Transverse colon (tissue), 4 donors: ENCODE measurements around the gene ASB1. TPM values are rescaled to one million over a fixed set of nuclear protein-coding genes. Genes with fewer than 3 reads are reported as not detected.

ENCODE experiments used
- DNase-seq: peaks from one replicate; pipeline ENCODE4 v3.0.0-alpha.2; 2019
- H3K27ac ChIP-seq, 4 donors: fragments of 200-600 bp; sonication (generic); 2 replicates each; pipeline ENCODE4 v1.5.1; 2016 to 2018; ENCODE audit warnings: inconsistent platforms in 4 of 4
- H3K27me3 ChIP-seq: fragments of 200-600 bp; sonication (generic); 2 replicates; pipeline ENCODE4 v1.5.1; 2017; ENCODE audit warnings: inconsistent platforms
- H3K36me3 ChIP-seq, 4 donors: fragments of 200-600 bp; sonication (generic); 2 replicates each; pipeline ENCODE4 v1.5.1; 2017 to 2019; ENCODE audit warnings: inconsistent platforms in 4 of 4
- H3K4me1 ChIP-seq, 4 donors: fragments of 200-600 bp; sonication (generic); 2 replicates each; pipeline ENCODE4 v1.5.1; 2017 to 2020; ENCODE audit warnings: inconsistent platforms in 4 of 4
- H3K4me3 ChIP-seq, 4 donors: fragments of 200-600 bp; sonication (generic); 1 replicate in 1 of 4; 2 replicates in 3 of 4; pipeline versions ENCODE4 v1.5.1 to v1.6.1; 2017 to 2019; ENCODE audit warnings: inconsistent platforms in 4 of 4
- H3K9me3 ChIP-seq, 2 donors: fragments of 200-600 bp; sonication (generic); 2 replicates each; pipeline ENCODE4 v1.5.1; 2017 to 2019; ENCODE audit warnings: inconsistent platforms in 2 of 2
- EP300 ChIP-seq: sonication (generic); formaldehyde crosslinking; IDR thresholded peaks from one replicate; pipeline ENCODE4 v1.6.1; 2017; ENCODE audit warnings: antibody characterized with exemption, low read depth
- POLR2A ChIP-seq: fragments of 450-650 bp; IDR thresholded peaks from one replicate; pipeline ENCODE4 v1.6.1; 2016; ENCODE audit warnings: antibody characterized with exemption, mild to moderate bottlenecking, moderate library complexity
- POLR2AphosphoS5 ChIP-seq, 3 donors: sonication (generic); formaldehyde crosslinking; IDR thresholded peaks; one replicate each; pipeline ENCODE4 v1.6.1; 2016; ENCODE audit warnings: antibody characterized with exemption in 3 of 3
- WGBS, 2 donors: methylation state at CpG; one replicate each; pipeline ENCODE4 v1.1.5; 2018; ENCODE audit warnings: low coverage in 1 of 2; 5-methylcytosine and 5-hydroxymethylcytosine counted together
- in situ Hi-C, 4 donors: fragments of 200-750 bp; cut with MboI; loops; one replicate each; pipeline versions ENCODE4 v1.15.0 to v1.15.1; 2017; ENCODE audit warnings: low sequenced_read_pairs in 3 of 4, low pct_ligation_motif_present in 1 of 4, low pct_unique_long_range_greater_than_20kb in 1 of 4
- intact Hi-C: fragments of 100-400 bp; cut with DNase I; formaldehyde crosslinking; loops from one replicate; pipeline ENCODE4 v1.15.1; 2023; ENCODE audit warnings: low total_unique reads
- total RNA-seq, 4 donors: library from RNA; depleted of rRNA; stranded (reverse); fragments of >200 nt; gene quantifications; one replicate each; pipeline ENCODE4 v1.1.0, GENCODE V29; 2016
- TF ChIP-seq, protein P1 (sequence below), 5 experiments: fragments of 200-600 bp in 3 of 5; fragments of 450-650 bp in 2 of 5; sonication (generic) in 3 of 5; IDR thresholded peaks; 1 replicate in 2 of 5; 2 replicates in 3 of 5; pipeline ENCODE4 v1.5.1; 2016 to 2017; ENCODE audit warnings: antibody characterized with exemption in 5 of 5, inconsistent platforms in 3 of 5, mild to moderate bottlenecking in 2 of 5, moderate library complexity in 1 of 5

ASB1 gene
- total RNA-seq, 4 donors from 2014 or later, result 9.4 to 48.3 (median 17.2) TPM

DNA sequence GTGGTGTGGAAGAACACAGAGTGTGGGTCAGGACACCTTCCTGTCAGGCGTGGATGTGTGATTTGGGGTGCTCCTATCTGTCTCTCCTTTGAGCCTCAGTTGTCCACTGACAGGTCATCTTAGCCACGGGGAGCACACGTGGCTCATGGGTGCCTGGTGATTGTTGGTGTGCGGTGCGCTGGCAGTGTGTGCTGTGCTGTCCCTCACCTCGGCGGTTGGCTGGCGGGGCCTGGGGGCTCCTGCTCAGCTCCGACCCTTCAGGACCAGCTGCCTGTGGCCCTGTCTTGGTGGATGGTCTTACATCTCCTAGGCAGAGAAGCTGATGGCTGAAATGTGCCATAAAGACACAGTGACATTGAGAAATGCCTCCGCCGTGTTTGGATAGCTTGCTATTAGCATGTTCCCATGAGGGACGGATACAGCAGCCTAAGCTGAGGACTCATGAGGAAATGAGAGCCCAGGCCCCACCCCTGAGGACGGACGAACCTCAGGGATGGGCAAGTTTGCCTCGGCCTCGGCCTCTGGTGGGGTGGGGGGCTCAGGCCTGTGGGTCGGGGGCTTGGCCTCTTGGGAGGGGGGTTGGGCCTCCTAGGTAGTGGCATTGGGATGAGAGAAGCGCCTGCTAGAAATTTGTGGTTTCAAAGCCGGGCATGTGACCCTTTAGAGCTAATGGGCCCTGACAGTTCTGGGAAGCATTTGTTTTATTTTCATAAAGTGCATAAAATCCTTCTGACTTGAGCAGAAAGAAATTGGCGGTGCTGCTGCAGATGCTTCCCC lies 20.3 kb upstream of the ASB1 start:
- H3K4me1 ChIP-seq, result peaks cover 0 to 19% (median 12%) of the 10 kb centered on the region in 4 donors
- no peak overlapping the region for H3K4me3 ChIP-seq
- H3K36me3 ChIP-seq, result no peaks in the 10 kb centered on the region
- intact Hi-C loops, result no loop called here
- TF ChIP-seq POLR2A, result no peak
- TF ChIP-seq, protein P1, sequence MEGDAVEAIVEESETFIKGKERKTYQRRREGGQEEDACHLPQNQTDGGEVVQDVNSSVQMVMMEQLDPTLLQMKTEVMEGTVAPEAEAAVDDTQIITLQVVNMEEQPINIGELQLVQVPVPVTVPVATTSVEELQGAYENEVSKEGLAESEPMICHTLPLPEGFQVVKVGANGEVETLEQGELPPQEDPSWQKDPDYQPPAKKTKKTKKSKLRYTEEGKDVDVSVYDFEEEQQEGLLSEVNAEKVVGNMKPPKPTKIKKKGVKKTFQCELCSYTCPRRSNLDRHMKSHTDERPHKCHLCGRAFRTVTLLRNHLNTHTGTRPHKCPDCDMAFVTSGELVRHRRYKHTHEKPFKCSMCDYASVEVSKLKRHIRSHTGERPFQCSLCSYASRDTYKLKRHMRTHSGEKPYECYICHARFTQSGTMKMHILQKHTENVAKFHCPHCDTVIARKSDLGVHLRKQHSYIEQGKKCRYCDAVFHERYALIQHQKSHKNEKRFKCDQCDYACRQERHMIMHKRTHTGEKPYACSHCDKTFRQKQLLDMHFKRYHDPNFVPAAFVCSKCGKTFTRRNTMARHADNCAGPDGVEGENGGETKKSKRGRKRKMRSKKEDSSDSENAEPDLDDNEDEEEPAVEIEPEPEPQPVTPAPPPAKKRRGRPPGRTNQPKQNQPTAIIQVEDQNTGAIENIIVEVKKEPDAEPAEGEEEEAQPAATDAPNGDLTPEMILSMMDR (IDR thresholded peaks at IDR 0.05), result no peak
- no peak for TF ChIP-seq POLR2AphosphoS5 (IDR thresholded peaks at IDR 0.05)
- TF ChIP-seq EP300, result no peak
- no peak overlapping the region for H3K27ac ChIP-seq
- H3K27me3 ChIP-seq, result no peaks in the 10 kb centered on the region
- H3K9me3 ChIP-seq, result no peaks in the 10 kb centered on the region
- DNase-seq, result no peak
- WGBS, 2 donors, result 93% methylated on average over 19 of the region's 20 CpGs; no CpG with 5 or more reads in 1 of the 2 donors
- in situ Hi-C loops, result no loop called here

DNA sequence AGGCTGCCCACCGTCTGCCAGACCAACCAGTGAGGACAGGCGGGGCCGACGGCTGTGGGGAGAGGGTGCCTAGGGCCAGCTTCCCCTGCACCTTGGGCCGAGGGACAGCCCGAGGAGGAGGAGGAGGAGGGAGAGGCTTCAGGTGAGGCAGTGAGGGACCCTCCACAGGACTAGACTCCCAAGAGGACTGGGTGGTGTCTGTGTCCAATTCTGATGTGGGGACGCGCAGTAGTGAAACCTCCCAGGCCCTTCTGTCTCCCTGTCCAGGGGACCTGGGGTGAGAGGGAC lies 19.8 kb upstream of the ASB1 start:
- Histone ChIP-seq H3K4me3 (no peak overlapping the region), H3K27ac (no peak overlapping the region), H3K4me1 (peaks cover 0 to 24% (median 13%) of the 10 kb centered on the region in 4 donors), H3K36me3 (no peaks in the 10 kb centered on the region), H3K27me3 (no peaks in the 10 kb centered on the region), H3K9me3 (no peaks in the 10 kb centered on the region)
- DNase-seq, result no peak
- TF ChIP-seq, protein P1 (IDR thresholded peaks at IDR 0.05), result no peak
- TF ChIP-seq POLR2A (no peak), EP300 (no peak), POLR2AphosphoS5 (IDR thresholded peaks at IDR 0.05) (no peak)
- 76 to 100% methylated on average over 1 to 8 of the region's 8 CpGs for whole genome bisulfite sequencing, 2 donors
- in situ Hi-C loops (no loop called here), intact Hi-C loops (no loop called here)

DNA sequence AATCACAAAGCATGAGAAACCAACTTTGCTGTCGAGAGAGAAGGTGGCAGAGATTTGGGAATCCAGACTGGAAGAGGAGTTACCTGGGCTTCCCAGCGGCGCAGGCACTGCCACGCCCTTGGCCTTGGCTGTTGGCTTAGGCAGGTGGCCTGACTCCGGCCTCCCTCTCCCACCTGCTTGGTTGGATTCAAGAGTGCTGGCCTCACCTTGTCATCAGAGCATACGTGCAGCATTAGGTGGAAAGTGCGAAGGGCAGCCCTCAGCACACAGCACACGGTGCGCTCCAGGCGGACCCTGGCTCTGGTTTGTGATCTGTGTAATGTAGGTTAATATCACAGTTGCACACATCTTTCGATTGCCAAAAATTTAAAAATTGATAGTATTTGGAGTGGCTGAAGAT lies 19.2 kb upstream of the ASB1 start:
- H3K27me3 ChIP-seq, result no peaks in the 10 kb centered on the region
- 59 to 83% methylated on average over 11 of the region's 11 CpGs for WGBS, 2 donors
- H3K9me3 ChIP-seq, result no peaks in the 10 kb centered on the region
- H3K27ac ChIP-seq, result no peak overlapping the region
- in situ Hi-C loops, result no loop called here
- DNase-seq, result no peak
- peaks cover 0 to 28% (median 14%) of the 10 kb centered on the region in 4 donors for H3K4me1 ChIP-seq
- H3K36me3 ChIP-seq, result no peaks in the 10 kb centered on the region
- no peak overlapping the region for H3K4me3 ChIP-seq
- TF ChIP-seq POLR2AphosphoS5 (IDR thresholded peaks at IDR 0.05), result no peak
- TF ChIP-seq, protein P1 (IDR thresholded peaks at IDR 0.05), result no peak
- no peak for TF ChIP-seq EP300
- no peak for TF ChIP-seq POLR2A
- intact Hi-C loops, result no loop called here

DNA sequence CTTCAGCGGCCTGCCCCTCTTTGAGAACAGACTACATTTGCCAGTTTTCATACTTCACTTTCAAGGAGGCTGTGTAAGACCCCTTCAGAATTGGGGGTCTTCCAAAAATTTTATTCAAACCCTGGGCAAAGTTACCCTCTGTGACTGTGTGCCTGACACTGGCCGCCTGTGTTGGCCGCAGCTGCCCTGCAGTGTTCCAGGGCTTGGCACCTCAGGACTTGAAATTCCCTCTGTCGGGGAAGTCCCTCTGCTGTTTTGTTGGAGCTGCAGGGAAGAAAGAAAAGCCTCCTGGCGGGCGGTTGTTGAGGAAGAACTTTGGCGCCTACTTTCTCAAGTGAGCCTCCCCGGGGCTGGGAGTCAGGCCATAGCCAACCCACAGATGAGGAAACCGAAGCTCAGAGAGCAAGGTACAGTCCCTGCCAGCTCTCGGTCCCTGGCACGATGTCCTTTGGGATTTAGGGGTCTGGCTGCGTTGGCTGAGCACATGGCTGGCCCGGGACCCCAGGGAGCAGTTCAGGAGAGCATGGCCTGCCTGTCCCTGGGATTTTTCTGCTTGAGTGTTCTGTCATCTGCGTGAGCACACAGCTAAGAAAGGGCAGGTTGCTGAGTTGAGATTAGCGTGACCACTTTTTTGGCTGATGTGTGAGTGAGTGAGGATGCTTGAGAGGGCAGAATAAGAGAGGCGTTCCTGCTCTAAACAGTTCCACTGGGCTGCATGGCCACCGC lies 17.9 kb upstream of the ASB1 start:
- Histone ChIP-seq H3K27me3 (no peaks in the 10 kb centered on the region), H3K27ac (no peak overlapping the region), H3K9me3 (no peaks in the 10 kb centered on the region), H3K4me3 (no peak overlapping the region), H3K4me1 (peaks cover 0 to 23% (median 13%) of the 10 kb centered on the region in 4 donors), H3K36me3 (no peaks in the 10 kb centered on the region)
- intact Hi-C loops (no loop called here), in situ Hi-C loops (no loop called here)
- TF ChIP-seq POLR2A, result no peak
- no peak for TF ChIP-seq EP300
- TF ChIP-seq, protein P1 (IDR thresholded peaks at IDR 0.05), result no peak
- TF ChIP-seq POLR2AphosphoS5 (IDR thresholded peaks at IDR 0.05), result no peak
- WGBS, 2 donors, result 88 to 100% methylated on average over 1 to 17 of the region's 17 CpGs
- DNase-seq, result no peak
